ENCODE measurements around the gene ARCN1. TPM values are rescaled to one million over a fixed set of nuclear protein-coding genes. Genes with fewer than 3 reads are reported as not detected.
A peak's percentile ranks its signal among the peaks of the same experiment; 100 is the strongest.

ARCN1 gene
- total RNA-seq, 1 experiment from 2014 or later: 156 TPM

GRCh38 chr11:118635642-118636041 is 63.4 kb downstream of the ARCN1 start:
- DNase-seq (ENCODE audit: low read depth): no peak

DNA sequence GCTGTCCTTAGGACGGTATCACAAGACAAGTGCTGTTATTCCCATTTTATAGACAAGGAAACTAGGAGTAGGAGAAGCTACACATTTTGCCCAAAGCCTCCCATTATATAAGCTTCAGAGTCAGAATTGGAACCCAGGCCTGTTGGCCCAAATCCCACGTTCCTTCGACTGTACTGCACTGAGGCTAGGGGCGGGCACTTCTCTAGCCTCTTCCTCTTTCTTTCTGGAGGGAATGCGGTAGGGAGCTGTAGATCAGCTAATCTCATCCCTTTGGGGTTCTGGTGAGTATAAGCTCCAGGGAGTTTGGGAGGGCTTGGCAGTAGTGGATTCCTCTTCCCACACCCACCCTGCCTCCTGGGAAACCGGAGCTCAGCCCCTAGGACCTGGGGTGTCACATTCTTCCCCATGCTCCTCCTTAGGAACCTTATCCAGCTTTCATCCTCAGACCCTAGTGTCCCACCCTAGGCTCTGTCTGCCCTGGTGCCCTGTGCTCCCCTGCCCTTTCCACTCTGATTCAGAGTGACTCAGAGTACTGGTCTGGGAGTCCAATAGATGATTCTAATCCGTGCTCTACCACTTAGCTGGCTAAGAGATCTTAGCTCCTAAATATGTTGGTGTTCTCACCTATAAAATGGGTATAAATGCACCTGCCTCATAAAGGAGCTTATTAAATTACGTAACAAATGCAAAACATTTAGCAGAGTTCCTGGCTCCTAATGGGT is 64.5 kb downstream of the ARCN1 start:
- DNase-seq (ENCODE audit: low read depth): peak; percentile 40

DNA sequence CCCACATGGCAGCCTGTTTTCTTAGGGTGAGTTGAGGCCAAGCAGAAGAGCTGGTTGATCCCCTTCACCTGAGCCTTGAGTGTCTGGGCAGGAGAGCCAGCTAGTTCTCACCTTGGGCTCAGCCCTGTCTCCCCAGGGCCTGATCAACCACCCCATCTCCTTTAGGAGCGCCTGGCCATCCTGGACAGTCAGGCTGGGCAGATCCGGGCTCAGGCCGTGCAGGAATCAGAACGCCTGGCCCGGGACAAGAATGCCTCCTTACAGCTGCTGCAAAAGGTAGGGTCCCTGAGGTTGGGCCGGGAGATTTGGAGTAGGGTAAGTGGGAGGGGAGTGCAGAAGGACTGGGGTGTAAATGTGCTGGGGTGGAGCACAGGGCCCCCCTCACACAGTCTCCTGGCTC is 66.5 kb downstream of the ARCN1 start:
- DNase-seq (ENCODE audit: low read depth): no peak

DNA sequence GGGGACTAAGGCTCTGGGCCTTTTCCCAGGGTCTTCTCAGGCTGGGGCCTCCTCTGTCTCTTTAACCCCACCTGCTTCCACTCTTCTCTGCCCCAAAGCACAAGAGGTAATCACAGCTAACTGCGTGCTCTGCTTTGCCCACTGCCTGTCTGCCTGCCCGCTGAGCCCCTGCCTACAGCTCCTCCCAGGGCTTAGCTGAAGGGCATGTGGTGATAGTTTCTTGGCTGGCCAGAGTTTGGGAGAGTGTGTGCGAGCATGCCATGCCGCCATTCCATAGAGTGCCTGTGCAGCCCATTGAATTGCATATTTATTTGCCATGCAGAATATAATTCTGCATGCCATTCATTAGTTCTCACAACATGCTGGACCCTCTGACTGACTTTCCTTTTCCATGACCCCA is 67.7 kb downstream of the ARCN1 start:
- DNase-seq (ENCODE audit: low read depth): no peak

GRCh38 chr11:118640332-118641154 is 68.3 kb downstream of the ARCN1 start:
- no peak for DNase-seq (ENCODE audit: low read depth)

- DNase-seq (ENCODE audit: low read depth): no peak
These were observed 69.3 kb downstream of the ARCN1 start for GRCh38 chr11:118641397-118642019.

GRCh38 chr11:118643142-118643994 is 71.2 kb downstream of the ARCN1 start:
- DNase-seq (ENCODE audit: low read depth): no peak

DNA sequence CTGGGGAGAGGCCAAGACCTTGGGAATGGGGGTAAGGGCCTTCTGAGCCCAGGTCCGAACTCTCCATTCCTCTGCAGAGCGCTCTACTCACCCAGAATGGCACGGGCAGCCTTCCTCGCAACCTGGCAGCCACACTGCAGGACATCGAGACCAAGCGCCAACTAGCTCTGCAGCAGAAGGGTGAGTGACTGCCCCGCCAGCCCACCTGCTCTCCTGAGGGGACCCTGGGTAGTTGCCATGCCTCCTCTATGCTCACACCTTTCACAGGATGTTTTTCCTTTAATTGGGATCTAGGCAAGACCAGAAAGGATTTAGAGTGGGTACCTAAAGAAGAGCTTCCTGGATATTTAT is 71.8 kb downstream of the ARCN1 start:
- DNase-seq (ENCODE audit: low read depth): no peak

- no peak for DNase-seq (ENCODE audit: low read depth)
These were observed 72.3 kb downstream of the ARCN1 start for GRCh38 chr11:118644496-118644895.

DNA sequence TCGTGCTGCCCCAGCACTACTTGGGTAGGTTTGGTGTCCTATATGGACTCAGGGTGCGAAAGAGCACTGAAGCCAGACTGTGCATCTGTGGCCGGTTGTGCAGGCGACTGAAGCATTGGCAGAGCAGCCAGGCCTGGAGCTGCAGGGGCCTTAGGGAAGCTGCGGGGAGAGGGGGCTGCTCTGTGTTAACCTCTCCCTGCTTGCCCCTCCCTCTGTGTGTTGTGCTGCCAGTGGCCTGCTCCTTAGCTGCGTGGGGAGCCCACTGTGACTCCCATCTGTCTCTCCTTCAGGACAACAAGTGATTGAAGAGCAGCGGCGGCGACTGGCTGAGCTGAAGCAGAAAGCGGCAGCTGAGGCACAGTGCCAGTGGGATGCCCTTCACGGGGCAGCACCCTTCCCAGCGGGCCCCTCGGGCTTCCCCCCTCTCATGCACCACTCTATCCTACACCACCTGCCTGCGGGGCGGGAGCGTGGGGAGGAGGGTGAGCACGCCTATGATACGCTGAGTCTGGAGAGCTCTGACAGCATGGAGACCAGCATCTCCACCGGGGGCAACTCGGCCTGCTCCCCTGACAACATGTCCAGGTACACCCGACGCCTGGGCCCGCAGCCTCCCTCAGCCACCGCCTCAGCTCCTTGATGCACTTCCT is 73.0 kb downstream of the ARCN1 start:
- DNase-seq (ENCODE audit: low read depth): no peak

DNA sequence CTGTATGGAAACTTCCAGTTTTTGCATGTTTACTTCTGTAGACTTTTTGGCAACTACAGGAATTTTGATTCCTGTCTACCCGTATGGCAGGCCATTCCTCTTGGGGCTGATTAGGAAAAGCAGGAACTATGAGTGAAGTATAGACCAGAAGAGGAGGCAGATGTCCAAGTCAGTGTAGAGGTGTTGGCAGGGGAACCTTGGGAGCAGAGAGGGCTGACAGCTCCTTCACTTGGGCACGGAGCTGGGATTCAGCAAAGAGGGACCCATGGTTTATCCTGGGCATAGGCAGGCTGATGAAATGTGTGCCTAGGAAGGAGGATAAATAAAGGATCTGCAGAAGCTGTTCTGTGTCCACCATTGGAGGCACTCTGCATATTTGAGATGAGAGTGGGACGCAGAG is 74.2 kb downstream of the ARCN1 start:
- no peak for DNase-seq (ENCODE audit: low read depth)

GRCh38 chr11:118648291-118648690 is 76.1 kb downstream of the ARCN1 start:
- DNase-seq (ENCODE audit: low read depth): no peak

- DNase-seq (ENCODE audit: low read depth): no peak
These were observed 77.7 kb downstream of the ARCN1 start for GRCh38 chr11:118649941-118650340.

GRCh38 chr11:118650366-118650765 is 78.2 kb downstream of the ARCN1 start:
- no peak for DNase-seq (ENCODE audit: low read depth)

GRCh38 chr11:118651820-118652219 is 79.6 kb downstream of the ARCN1 start:
- DNase-seq (ENCODE audit: low read depth): no peak

Other genes starting within 250 kb of the ARCN1 start
- not detected in 2 replicates for gene CD3D, start 229.7 kb upstream of the ARCN1 start, total RNA-seq (2014; rRNA removed)
- gene CD3G, start 228.1 kb upstream of the ARCN1 start, total RNA-seq (2014; rRNA removed): not detected in 2 replicates
- 41.7 and 48.5 TPM in 2 replicates for gene UBE4A, start 212.8 kb upstream of the ARCN1 start, total RNA-seq (2014; rRNA removed)
- 31.6 and 42.5 TPM in 2 replicates for gene ATP5MG, start 170.8 kb upstream of the ARCN1 start, total RNA-seq (2014; rRNA removed)
- 26.5 and 28.1 TPM in 2 replicates for gene KMT2A, start 135.9 kb upstream of the ARCN1 start, total RNA-seq (2014; rRNA removed)
- 0.32 and 0.86 TPM in 2 replicates for gene TTC36, start 44.9 kb upstream of the ARCN1 start, total RNA-seq (2014; rRNA removed)
- 4.6 and 14.1 TPM in 2 replicates for gene TMEM25, start 41.2 kb upstream of the ARCN1 start, total RNA-seq (2014; rRNA removed)
- 47.0 and 75.3 TPM in 2 replicates for gene IFT46, start 6.5 kb upstream of the ARCN1 start, total RNA-seq (2014; rRNA removed)
- 79.0 and 88.7 TPM in 2 replicates for gene PHLDB1, start 35.2 kb downstream of the ARCN1 start, total RNA-seq (2014; rRNA removed)
- not detected in 2 replicates for gene TREH, start 107.2 kb downstream of the ARCN1 start, total RNA-seq (2014; rRNA removed)
- gene DDX6, start 218.8 kb downstream of the ARCN1 start, total RNA-seq (2014; rRNA removed): 71.0 and 86.1 TPM in 2 replicates

Measured in LHCN-M2 (cell line).